GM12892 (cell line): Measurements from ENCODE around the gene MDM2.

ENCODE experiments used
- POLR2A ChIP-seq: IDR thresholded peaks from 2 replicates; pipeline ENCODE4 v1.6.1; 2011; ENCODE audit warnings: low read depth, low read length, control low read depth
- POLR2AphosphoS5 ChIP-seq: IDR thresholded peaks from 2 replicates; pipeline ENCODE4 v1.6.1; 2011; ENCODE audit warnings: low read depth, low read length, control low read depth
- TAF1 ChIP-seq: IDR thresholded peaks from 2 replicates; pipeline ENCODE4 v1.6.1; 2011; ENCODE audit warnings: low read depth, mild to moderate bottlenecking, control low read depth, low read length, borderline replicate concordance

DNA sequence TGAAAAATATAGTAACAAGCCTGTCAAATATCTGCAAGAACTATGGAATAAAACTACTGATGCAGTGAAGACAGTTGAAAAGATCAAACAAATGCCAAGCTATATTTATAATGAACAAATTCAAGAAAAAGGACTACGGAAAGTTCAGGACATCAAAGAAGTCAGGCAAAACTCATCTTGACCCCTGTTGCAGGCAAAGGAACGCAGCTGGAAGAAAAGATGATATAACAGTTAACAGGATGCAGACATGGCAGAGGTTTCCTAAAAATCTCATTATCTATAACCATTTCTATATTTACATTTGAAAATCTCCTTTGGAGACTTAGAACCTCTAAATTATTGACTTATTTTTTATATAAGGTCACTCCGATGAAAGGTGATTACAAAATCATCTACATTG is 34.1 kb downstream of the MDM2 start:
- TF ChIP-seq POLR2A (no peak; the same call in 1 of the 2 replicates), POLR2AphosphoS5 (no peak; the same call in 1 of the 2 replicates), TAF1 (no peak)
